ENCODE data around the gene PPM1M.
A peak's percentile ranks its signal among the peaks of the same experiment; 100 is the strongest.
"Not testable (repeated sequence)": the region's sequence is repeated elsewhere in the genome, so short reads cannot be mapped to it uniquely, and the experiment has no call there.

Gene PPM1M

GRCh38 chr3:52246728-52247408 lies 1.3 kb downstream of the PPM1M start:
- DNase-seq (ENCODE audit: low spot score) = no peak

GRCh38 chr3:52247409-52248164 lies 2.0 kb downstream of the PPM1M start:
- no peak for DNase-seq (ENCODE audit: low spot score)

DNA sequence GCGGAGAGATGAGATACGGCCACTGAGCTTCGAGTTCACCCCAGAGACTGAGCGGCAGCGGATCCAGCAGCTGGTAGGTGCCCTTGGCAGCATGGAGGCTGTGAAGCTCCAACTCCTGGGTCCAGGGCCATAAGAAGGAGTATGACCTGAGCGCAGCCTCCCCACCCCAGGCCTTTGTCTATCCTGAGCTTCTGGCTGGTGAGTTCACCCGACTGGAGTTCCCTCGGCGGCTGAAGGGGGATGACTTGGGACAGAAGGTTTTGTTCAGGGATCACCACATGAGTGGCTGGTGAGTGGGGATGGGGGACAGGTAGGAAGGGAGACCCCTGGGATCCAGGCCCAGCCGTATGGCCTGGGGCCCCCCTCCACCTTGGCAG lies 2.6 kb downstream of the PPM1M start:
- DNase-seq (ENCODE audit: low spot score) = no peak

DNA sequence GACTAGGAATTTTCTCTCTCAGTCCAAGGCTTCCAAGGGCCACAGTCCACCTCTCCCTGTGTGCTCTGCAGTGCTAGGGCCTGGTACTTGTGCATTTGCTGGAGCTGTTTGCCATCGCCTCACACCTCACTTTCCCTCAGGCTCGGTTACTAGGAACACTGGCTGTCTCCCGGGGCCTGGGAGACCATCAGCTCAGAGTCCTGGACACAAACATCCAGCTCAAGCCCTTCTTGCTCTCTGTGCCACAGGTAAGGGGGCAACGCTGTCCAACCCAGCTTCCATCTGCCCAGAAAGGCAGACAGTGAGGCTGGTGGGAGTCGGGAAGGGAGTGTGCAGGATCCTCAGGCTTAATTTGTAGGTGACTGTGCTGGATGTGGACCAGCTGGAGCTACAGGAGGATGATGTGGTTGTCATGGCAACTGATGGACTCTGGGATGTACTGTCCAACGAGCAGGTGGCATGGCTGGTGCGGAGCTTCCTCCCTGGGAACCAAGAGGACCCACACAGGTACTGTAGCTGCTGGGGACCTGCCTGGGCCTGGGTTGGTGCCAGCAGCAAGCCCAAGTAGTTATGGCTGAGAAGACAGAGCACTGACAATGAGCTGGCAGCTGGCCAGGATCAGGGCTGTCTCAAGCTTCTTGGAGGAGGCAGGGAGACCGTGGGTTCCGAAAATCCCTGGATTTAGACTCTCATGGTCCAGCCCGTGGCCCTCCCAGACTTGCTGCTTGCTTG lies 3.4 kb downstream of the PPM1M start:
- DNase-seq (ENCODE audit: low spot score) = no peak

GRCh38 chr3:52249683-52250082 lies 4.1 kb downstream of the PPM1M start:
- no peak for DNase-seq (ENCODE audit: low spot score)

DNA sequence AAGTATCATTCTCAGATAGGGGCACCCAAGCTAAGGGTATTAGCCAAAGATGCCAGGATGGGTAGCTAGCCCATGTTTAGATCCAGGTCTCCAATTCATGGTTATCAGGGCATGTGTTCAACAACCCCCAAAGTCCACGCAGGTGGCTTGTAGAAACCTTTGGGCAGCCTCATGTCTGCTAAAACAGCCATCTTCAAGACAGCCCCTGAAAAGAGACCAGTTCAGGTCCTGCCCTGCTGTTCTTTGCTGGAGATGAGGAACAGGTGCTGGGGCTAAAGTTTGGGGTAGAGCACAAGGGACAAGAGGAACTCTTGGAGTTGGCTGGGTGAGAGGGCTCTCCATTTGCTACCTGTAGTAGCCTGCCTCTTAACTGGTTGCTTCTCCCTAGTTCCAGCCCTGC lies 4.6 kb downstream of the PPM1M start:
- no peak for DNase-seq (ENCODE audit: low spot score)

DNA sequence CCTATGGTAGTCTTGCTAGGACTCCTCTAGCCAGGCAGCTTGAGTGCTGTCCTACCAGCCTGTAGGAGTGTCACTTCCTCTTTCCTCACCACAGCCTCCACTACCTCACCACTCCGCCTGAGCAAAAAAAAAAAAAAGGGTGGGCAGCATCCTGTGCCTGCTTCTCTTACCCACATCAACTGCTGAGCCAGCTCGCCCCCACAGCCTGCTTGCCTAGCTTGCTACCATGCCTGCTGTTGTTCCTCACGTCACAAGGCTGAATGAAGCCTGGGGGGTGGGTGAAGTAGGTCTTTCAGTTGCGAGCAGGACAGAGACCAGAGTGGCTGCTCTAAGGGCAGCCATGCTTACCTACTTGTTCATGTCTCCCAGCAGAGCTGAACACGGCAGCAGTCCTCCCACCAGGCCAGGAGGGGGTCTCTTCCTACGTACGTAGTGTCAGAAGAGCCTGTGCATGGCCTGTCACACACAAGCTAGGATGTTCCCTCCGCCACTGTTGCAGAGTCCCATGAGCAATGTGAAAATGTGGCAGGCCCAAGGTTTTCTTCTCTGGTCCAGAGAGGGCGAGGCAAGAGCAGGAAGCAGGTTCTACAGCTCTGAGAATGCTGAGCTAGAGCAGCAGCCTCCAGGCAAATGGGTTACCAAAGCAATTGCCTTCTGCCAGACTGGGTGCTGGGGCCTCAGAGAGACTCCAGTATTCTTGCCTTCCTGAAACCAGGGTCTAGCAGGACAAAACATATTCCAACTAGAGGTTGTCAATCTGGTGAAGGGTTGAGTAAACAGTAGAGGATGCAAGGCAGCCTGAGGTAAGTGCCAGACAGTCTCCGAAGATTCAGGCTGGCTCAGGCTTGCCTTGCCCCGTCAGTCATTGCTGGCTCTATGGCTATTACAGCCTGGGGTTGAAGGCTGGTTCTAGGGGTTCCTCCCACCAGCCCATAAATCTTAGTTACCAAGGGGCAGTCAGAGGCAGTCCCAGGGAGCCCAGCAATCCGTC lies 8.1 kb downstream of the PPM1M start:
- DNase-seq (ENCODE audit: low spot score) = peak; percentile 69

- DNase-seq (ENCODE audit: low spot score) = no peak
Observed at GRCh38 chr3:52254608-52255007, 9.0 kb downstream of the PPM1M start.

- DNase-seq (ENCODE audit: low spot score) = no peak
Observed at GRCh38 chr3:52256159-52256558, 10.6 kb downstream of the PPM1M start.

DNA sequence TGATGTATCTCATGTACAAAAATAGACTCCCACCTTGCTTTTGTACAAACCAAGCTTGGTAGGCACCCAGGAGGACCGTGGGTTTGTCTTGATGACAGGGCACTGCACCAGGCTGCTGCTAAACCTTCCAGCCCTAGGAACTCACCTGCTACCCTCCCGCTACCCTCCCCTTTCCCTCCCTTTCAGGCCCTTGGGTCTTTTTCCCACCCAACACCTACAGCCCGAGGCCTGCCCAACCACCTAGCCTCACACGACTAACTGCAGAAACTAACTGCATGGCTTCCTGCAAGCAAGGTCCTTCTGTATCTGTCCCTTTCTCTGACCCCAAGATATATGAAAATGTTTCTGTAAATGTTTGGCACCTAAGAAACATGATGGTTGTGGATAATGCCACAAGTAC lies 11.1 kb downstream of the PPM1M start:
- no peak for DNase-seq (ENCODE audit: low spot score)

DNA sequence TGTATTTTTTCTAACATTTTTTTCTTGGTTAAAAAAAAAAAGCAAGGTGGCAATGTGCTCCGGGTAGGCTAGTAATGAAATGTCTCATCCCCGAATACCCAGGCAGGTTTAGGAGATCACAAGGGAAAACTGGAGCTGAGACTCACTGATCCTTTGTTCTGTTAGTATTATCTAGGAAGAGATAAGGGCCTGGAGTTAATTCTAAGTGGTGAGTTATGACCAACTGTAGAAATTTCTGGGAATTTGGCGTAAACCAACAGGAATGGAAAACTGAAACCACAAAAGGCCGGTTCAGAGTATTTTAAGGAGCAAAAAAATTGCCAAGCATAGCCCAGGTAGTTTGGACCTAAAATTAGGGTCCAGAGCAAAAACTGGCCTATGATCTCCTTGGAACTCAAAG lies 12.4 kb downstream of the PPM1M start:
- no peak for DNase-seq (ENCODE audit: low spot score)

DNA sequence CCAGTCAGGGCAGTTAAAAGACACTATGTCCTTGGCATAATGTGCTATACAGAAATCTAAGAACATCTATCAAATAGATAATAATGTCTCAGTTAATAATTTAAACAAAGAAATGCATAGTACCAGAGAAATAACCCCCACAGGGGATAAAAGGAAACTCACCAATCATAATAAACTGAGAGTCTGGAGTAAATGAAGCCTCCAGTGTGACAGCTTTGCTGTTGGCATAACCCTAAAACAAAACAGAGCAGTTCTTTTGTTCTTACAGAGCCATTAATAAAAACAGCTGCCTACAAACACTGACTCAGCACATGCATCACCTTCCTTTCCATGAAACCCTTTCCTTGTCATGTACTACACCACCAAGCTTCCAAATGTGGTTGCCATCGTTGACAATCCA lies 13.5 kb downstream of the PPM1M start:
- peak; percentile 55 for DNase-seq (ENCODE audit: low spot score)

- no peak for DNase-seq (ENCODE audit: low spot score)
Observed at GRCh38 chr3:52259448-52259847, 13.9 kb downstream of the PPM1M start.

DNA sequence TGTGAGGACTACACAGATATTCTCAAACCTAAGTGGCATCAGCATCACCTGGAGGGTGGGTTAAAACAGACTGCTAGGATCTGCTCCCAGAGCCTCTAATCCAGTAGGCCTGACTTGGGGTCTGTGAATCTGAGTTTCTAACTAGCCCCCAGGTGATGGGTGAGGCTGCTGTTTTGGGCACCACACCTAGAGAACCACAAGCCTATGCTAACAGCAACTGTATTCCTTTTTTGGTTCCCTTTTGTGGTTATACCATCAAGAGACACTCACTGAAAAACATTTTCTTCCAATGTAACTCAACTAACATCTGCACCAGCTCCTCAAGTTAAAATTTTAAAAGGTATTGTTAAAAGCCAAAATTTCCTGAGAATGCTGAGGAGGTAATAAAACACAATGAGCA lies 16.9 kb downstream of the PPM1M start:
- no peak for DNase-seq (ENCODE audit: low spot score)

DNA sequence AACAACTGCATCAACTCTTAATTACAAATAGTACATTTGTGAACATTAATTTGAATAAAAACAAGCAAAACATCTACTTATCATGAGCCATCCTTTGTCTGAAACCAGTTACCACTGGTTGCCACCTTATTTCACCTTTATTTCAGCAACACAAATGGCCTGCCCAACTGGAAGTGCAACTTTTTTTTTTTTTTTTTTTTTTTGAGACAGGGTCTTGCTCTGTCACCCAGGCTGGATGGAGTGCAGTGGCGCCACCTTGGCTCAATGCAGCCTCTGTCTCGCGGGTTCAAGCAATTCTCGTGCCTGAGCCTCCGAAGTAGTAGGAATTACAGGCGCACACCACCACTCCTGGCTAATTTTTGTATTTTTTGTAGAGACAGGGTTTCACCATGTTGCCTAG lies 19.8 kb downstream of the PPM1M start:
- DNase-seq (ENCODE audit: low spot score) = no peak

GRCh38 chr3:52268036-52268435 lies 22.5 kb downstream of the PPM1M start:
- no peak for DNase-seq (ENCODE audit: low spot score)

- DNase-seq (ENCODE audit: low spot score) = no peak
Observed at GRCh38 chr3:52269776-52270175, 24.2 kb downstream of the PPM1M start.

DNA sequence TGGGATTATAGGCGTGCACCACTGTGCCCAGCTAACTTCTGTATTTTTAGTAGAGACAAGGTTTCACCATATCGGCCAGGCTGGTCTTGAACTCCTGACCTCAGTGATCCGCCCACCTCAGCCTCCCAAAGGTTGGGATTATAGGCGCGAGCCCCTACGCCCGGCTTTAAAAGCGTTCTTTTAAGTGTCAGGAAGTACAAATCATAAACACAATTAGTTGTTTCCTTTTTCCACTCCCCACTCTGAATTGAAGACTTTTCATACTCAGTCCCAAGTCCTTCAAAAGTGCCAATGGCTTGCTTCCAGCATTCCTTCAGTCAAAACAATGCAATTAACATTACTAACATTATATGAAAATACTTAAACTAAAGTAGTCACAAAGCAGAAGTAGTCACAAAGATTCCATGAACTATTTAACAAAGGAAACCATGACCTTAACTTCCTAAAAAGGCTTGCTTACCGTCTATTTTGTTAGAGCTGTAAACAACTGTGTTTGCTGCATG lies 24.7 kb downstream of the PPM1M start:
- DNase-seq (ENCODE audit: low spot score) = peak; percentile 24

- not testable (repeated sequence) for DNase-seq (ENCODE audit: low spot score)
Observed at GRCh38 chr3:52272172-52272571, 26.6 kb downstream of the PPM1M start.

DNA sequence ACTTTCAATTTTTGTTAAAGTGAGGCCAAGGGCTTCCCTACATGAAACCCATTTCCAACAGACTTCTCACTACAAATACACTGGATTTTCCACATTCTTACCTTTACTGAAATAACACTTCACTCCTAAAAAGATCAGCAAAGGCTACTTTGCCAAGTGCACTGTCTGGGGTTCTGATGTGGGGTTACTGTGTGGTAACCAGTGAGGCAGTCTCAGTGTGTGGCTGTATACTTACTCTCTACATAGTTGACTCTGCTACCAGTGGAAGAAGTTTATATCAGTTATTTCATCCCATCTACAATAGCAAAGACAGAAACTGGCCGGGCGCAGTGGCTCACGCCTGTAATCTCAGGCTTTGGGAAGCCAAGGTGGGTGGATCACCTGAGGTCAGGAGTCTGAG lies 27.3 kb downstream of the PPM1M start:
- no peak for DNase-seq (ENCODE audit: low spot score)

DNA sequence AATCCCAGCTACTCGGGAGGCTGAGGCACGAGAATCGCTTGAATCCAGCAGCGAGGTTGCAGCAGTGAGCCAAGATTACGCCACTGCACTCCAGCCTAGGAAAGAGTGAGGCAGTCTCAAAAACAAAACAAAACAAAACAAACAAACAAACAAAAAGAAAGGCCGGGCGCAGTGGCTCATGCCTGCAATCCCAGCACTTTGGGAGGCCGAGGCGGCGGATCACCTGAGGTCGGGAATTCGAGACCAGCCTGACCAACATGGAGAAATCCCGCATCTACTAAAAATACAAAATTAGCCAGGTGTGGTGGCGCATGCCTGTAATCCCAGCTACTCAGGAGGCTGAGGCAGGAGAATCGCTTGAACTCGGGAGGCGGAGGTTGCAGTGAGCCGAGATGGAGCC lies 29.2 kb downstream of the PPM1M start:
- DNase-seq (ENCODE audit: low spot score) = not testable (repeated sequence)
